ENCODE measurements around the gene LSMEM2.
"Not testable (repeated sequence)": the region's sequence is repeated elsewhere in the genome, so short reads cannot be mapped to it uniquely, and the experiment has no call there.

Gene LSMEM2

DNA sequence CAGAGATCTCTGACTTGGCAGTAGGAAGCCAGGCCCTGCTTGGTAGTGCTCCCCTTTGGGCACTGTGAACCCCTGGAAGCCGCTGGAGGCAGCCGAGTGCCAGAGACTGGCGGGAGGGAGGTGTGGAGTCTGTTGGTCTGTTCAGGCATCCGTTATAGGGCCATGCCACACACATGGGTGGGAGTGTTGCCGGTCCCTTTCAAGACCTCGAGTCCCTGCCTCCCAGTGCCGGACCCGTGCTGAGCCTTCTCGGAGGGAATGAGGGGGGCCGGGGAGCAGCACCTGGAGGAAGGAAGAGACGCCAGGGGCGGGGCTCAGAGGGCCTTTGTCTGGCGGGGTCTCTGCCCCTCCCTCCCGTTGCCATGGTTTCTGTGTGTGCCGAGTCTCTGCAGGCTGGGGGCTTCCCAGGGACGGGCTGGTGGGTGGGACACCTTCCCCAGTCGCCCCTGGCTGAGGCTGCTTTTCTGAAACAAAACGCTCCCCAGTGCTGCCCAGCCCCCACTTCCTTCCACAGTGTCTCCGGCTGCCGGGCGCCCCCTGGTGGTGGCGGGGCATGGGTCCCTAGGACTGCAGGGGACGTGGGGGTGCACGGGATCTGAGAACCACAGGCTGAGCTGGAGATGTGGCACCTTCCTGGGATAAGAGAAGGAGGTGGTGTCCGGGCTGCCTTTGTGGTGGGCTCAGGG lies 32.9 kb upstream of the LSMEM2 start:
- peak; percentile 90 to 96 for DNase-seq (ENCODE audit: extremely low read depth in 1 of 2, low read depth in 1 of 2)

DNA sequence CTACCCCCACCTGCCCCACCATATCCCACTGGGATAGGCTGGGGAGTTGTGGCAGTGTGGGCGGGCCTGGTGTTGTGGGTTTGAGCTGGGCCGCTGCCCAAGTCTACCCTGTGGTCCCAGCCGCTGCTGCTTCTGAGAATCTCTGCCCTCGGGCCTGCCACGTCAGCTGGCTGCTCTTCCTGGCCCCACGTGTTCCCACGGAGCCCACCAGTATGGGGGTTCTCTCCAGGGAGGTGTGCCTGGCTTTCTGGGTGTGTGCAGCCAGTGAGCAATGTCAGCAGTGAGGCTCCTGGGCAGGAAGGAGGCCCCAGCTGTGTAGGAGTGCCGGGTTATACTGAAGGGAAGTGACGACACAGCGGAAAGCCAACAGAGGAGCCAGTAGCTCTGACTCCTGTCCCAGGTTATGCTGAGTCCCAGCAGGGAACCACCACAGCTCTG lies 32.4 kb upstream of the LSMEM2 start:
- DNase-seq (ENCODE audit: extremely low read depth in 1 of 2, low read depth in 1 of 2), result peak; percentile 59 to 60

DNA sequence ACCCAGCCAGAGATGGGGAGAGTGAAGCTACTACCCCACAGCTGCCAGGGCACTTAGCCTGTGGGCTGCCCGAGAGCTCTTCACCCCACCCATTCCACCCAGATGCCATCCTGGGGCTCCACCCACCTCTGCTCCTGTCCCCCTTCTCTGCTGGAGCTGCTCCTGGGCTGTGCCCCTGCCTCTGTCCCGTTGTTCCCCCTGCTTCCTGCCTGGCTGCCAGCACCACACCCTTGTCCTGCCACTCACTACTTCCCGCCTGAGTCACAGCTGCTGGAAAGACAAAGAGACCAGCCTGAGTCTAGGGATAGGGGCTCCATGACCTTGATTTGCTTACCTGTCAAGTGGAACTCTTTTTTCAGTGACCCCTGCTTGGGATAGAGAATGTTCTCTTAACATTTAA lies 30.5 kb upstream of the LSMEM2 start:
- no peak for DNase-seq (ENCODE audit: extremely low read depth in 1 of 2, low read depth in 1 of 2)

DNA sequence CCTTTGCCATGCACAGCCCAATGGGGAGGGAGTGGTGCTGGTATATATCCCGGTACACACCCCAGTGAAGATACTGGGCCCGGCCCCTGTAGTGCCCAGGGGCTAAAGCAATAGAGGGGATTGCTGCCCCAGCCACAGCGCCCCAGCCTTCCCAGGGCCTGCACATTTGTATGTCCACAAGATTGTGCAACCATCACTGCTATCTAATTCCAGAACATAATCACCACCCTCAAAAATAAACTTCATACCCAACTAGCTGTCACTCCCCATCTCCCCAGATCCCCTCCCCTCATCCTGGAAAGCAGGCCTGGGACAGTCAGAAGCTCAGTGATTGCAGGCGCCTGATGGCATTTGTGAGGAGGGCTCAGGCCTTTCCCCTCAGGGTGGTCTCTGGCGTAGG lies 29.4 kb upstream of the LSMEM2 start:
- no peak for DNase-seq (ENCODE audit: extremely low read depth in 1 of 2, low read depth in 1 of 2)

- DNase-seq (ENCODE audit: extremely low read depth in 1 of 2, low read depth in 1 of 2), result no peak
These were observed 28.4 kb upstream of the LSMEM2 start for GRCh38 chr3:50250514-50250913.

GRCh38 chr3:50251220-50251619 lies 27.7 kb upstream of the LSMEM2 start:
- no peak for DNase-seq (ENCODE audit: extremely low read depth in 1 of 2, low read depth in 1 of 2)

DNA sequence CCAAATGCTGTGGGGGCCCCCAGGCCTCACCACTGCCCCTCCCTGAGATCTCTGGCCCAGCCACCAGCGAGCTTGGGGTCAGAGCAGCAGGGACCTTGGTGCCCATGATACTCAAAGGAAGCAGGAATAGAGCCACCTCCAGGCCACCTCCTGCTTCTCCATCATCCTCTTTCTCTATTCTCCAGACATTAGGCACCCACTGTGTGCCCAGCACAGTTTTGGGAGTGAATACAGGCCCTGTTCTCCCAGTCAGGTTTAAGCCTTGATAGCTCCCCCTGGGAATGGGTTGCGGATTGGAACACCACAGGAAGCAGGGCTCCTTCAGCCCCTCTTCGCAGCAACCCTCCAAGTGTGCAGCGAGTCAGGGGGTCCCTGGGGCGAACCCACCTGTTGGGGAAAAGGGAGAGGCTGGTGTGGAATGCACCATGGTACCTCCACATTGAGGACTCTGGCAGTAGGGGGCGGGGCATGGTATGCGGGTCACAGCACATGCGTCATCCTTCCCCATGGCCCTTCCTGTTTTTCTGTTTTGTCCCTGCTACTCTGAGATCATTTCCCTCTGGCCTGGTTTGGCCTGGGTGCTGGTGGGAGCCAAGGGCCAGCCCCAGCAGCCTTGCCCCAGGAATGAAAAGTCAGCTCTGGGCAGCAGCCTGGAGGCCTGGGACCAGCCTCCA lies 24.2 kb upstream of the LSMEM2 start:
- no peak for DNase-seq (ENCODE audit: extremely low read depth in 1 of 2, low read depth in 1 of 2)

DNA sequence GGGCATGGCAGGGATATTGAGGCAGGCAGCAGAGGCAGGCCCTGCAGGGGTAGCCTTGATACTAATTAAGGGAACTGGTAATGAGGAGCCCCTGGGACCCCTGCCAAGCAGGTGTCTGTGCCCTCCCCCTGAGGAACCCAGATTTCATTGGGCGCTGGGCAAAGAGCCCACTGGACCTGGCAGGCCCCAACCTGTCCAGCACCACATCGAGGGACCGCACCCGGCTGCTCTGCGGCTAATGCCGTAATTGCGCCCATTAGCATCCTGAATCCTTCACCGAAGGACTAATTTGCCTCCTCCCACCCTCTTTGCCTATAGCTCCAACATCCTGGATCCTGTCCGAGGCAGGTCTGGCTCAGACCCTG lies 23.7 kb upstream of the LSMEM2 start:
- DNase-seq (ENCODE audit: extremely low read depth in 1 of 2, low read depth in 1 of 2), result no peak

DNA sequence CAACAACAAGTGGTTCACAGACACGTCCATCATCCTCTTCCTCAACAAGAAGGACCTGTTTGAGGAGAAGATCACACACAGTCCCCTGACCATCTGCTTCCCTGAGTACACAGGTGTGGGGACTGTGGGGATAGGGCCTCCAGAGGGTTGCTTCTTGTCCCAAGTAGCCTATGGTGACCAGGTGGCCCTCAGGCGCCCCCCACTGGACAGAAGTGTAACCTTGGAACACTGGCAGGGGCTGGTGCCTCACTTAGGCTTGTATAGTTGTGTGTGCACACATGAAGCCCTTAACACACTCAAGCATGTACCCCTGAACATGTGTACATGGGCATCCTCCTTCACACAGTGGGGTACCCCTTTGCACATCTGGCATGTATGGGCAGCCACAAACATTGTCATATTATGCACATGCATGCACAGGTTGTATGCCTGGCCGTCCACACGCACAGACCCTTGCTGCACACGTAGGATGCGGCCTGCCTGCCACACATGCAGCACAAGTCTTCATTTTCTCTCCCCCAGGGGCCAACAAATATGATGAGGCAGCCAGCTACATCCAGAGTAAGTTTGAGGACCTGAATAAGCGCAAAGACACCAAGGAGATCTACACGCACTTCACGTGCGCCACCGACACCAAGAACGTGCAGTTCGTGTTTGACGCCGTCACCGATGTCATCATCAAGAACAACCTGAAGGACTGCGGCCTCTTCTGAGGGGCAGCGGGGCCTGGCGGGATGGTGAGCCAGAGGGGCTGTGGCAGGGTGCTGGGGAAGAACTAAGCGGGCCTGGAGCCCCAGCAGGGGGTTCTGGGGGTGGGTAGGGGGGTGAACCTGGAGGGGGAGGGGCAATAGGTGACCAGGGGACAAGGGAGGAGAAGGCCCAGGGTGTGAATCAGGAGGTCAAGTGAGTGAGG lies 21.7 kb upstream of the LSMEM2 start:
- no peak for DNase-seq (ENCODE audit: extremely low read depth in 1 of 2, low read depth in 1 of 2)

GRCh38 chr3:50258029-50258680 lies 20.7 kb upstream of the LSMEM2 start:
- no peak for DNase-seq (ENCODE audit: extremely low read depth in 1 of 2, low read depth in 1 of 2)

DNA sequence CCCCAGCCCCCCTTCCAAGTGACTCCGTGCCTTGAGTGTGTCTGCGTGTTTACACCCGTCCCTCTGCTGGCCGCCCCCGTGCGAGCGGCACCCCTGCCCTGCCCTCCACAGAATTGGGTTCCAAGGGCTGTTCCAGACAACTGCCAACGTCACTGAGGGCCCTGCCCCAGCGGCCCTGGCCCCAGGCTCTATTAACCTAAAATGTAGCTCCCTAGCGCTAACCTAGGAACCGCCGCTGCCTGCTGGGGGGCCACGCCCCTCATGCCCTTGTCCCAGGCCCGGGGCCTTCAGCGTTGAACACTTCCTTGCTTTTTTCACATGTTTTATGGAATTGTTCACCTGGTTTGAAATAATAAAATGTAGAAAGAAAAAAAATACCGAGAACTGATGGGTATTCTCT lies 19.9 kb upstream of the LSMEM2 start:
- DNase-seq (ENCODE audit: extremely low read depth in 1 of 2, low read depth in 1 of 2), result no peak

GRCh38 chr3:50259432-50260026 lies 19.4 kb upstream of the LSMEM2 start:
- DNase-seq (ENCODE audit: extremely low read depth in 1 of 2, low read depth in 1 of 2), result no peak

GRCh38 chr3:50260027-50260941 lies 18.6 kb upstream of the LSMEM2 start:
- DNase-seq (ENCODE audit: extremely low read depth in 1 of 2, low read depth in 1 of 2), result peak; percentile 46 to 75

- DNase-seq (ENCODE audit: extremely low read depth in 1 of 2, low read depth in 1 of 2), result no peak
These were observed 17.9 kb upstream of the LSMEM2 start for GRCh38 chr3:50260942-50261441.

DNA sequence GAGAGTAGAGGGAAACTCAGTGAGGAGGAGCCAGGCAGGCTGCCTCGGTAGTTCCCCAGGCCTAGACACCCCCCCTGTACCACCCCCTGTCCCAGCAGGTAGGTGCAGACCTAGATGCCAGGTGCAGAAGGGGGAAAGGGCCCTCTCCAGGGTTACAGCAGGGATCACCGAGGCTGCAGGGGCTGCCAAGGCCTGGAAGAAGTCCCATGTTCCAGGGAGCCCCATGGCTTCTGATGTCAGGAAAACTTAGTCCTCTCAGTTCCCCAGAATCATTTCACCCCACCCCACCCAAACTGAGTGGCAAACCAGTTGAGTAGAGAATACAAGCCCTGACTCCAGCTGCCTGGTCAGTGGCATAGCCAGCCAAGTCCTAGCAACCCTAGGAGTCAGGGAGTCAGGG lies 17.4 kb upstream of the LSMEM2 start:
- no peak for DNase-seq (ENCODE audit: extremely low read depth in 1 of 2, low read depth in 1 of 2)

GRCh38 chr3:50262200-50262599 lies 16.7 kb upstream of the LSMEM2 start:
- not testable (repeated sequence) for DNase-seq (ENCODE audit: extremely low read depth in 1 of 2, low read depth in 1 of 2)

DNA sequence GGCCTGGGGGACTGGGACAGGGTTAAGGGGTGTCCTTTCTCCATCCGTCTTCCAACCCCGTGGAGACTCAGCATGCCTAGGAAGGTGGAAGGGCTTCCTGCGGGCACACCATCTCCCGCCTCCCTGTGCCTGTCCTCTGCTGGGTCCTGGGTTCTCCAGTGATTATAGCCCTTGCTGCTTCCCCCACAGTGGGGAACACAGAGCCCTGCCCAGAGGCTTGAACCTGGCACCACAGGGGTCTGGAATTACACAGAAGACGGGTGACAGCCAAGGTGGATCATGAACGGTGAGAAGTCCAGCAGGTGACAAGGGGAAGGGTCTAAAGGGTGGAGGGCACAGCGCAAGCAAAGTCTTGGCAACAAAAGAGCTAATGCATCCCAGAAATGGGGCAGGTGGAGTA lies 16.1 kb upstream of the LSMEM2 start:
- no peak for DNase-seq (ENCODE audit: extremely low read depth in 1 of 2, low read depth in 1 of 2)

DNA sequence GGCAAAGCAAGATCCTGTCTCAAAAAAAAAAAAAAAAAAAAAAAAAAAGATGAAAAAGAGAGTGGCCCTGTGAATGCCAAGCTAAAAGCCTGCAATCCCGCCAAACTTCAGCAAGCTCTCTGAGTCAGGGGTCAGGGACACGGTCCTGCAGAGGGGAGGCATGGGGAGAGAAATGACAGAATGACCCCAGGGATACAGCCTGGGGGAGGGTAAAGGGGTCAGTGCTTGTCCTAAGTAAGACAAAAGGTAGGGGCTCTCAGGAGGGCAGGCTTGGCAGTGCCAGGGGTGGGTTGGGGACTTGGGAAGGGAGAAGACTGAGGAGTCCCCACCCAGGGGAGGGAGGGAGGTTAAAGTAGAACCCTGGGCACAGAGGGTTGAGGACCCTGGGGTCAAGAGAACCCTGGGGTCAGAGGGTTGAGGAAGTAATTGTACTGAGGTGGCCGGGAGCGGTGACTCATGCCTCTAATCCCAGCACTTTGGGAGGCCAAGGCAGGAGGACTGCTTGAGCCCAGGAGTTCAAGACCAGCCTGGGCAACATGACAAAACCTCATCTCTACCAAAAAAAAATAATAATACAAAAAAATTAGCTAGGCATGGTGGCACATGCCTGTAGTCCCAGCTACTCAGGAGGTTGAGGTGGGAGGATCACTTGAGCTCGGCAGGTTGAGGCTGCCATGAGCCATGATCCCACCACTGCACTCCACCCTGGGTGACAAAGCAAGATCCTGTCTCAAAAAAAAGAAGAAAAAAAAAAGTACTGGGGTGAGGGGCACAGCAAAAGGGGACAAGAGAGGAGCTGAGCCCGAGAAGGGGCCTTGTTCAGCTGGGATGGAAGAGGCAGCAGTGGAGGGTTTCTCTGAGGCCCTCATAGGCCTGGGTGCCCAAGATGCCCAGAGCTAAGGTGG lies 15.2 kb upstream of the LSMEM2 start:
- DNase-seq (ENCODE audit: extremely low read depth in 1 of 2, low read depth in 1 of 2), result no peak

Data from activated CD8-positive, alpha-beta memory T cell treated with anti-CD3 and anti-CD28 coated beads for 1 hour (primary cell).